RPMI7951 (cell line): ENCODE measurements around the gene WDR35. TPM values are rescaled to one million over a fixed set of nuclear protein-coding genes. Genes with fewer than 3 reads are reported as not detected.

Source experiments
- DNase-seq: peaks from one replicate; pipeline ENCODE4 v3.0.0-alpha.2; 2012; ENCODE audit warnings: low read depth
- total RNA-seq: library from RNA; depleted of rRNA; stranded (reverse); fragments of >200 nt; shearing (Covaris generic); gene quantifications from 2 replicates; pipeline ENCODE4 v1.2.3, GENCODE V29; 2014; rRNA removed

The WDR35 gene
- total RNA-seq, 1 experiment from 2014 or later = 12.9 TPM

GRCh38 chr2:19870792-19871191 is 119.1 kb downstream of the WDR35 start:
- DNase-seq = no peak

GRCh38 chr2:19868701-19869580 is 121.0 kb downstream of the WDR35 start:
- DNase-seq = peak; percentile 50

- DNase-seq = no peak
These were observed 121.7 kb downstream of the WDR35 start for GRCh38 chr2:19868224-19868623.

DNA sequence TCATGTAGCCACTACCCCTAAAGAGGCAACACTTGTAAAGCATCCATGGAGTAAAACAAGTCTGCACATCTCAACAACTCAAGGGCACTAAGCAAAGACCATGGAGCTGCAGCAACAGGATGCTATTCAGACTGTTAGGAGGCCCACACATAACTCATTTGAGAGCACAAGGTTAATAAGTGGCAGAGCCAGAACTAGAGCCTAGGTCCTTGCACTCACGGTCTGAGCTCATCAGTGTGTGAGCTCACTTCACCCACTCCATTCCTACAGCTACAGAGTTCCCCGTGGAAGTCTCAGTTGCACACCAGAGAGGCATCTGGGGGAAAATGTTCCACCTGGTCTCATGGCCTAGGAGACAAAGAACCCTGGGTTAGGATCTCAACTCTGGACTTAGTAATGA is 123.1 kb downstream of the WDR35 start:
- no peak for DNase-seq

GRCh38 chr2:19865151-19865550 is 124.8 kb downstream of the WDR35 start:
- DNase-seq = peak; percentile 21

- DNase-seq = no peak
These were observed 125.5 kb downstream of the WDR35 start for GRCh38 chr2:19864381-19864780.

GRCh38 chr2:19863303-19864041 is 126.4 kb downstream of the WDR35 start:
- peak; percentile 79 for DNase-seq

DNA sequence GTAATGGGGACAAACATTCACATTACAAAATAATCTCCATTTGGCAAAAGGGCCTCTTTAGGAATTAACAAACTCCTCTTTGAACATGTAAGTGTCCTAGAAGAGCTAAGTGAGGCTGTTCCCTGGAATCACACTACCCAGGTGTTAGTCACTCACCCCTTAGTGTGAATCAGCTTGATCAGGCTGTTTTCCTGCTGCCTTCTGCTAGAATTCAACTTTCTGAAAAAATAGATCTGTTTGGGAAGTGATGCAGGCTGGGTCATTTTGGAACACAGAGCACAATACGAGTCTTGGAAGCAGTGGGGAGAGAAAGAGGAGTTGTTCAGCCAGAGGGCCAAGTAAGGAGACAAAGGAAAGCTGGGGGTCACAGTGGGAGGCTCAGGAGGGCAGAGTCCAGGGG is 128.1 kb downstream of the WDR35 start:
- peak; percentile 31 for DNase-seq

Other genes starting within 250 kb of the WDR35 start
- gene TTC32, start 88.1 kb downstream of the WDR35 start, total RNA-seq = 13.0 and 18.0 TPM in 2 replicates
- 5.3 and 6.0 TPM in 2 replicates for gene MATN3, start 22.6 kb upstream of the WDR35 start, total RNA-seq
- 218 and 267 TPM in 2 replicates for gene LAPTM4A, start 61.5 kb upstream of the WDR35 start, total RNA-seq
- 28.8 and 42.3 TPM in 2 replicates for gene SDC1, start 235.0 kb upstream of the WDR35 start, total RNA-seq